ENCODE results near the gene ZNF669. TPM values are rescaled to one million over a fixed set of nuclear protein-coding genes. Genes with fewer than 3 reads are reported as not detected.
"Not testable (repeated sequence)": the region's sequence is repeated elsewhere in the genome, so short reads cannot be mapped to it uniquely, and the experiment has no call there.

Gene ZNF669
- total RNA-seq, 1 experiment from 2014 or later = 7.2 TPM

- no peak overlapping the region for H3K4me2 ChIP-seq (ENCODE audit: low read length)
- POLR2A ChIA-PET = no interaction called here
- intact Hi-C loops (cut with micrococcal nuclease) = no loop called here
- CTCF ChIA-PET = no interaction called here
- no peak overlapping the region for H3K9ac ChIP-seq (ENCODE audit: low read length)
- H3K4me3 ChIP-seq (replicated peaks in 1 of 2; ENCODE audit: low read depth in 1 of 2, low read length in 2 of 2) = no peak overlapping the region
- H2AFZ ChIP-seq (ENCODE audit: low read depth, low read length, poor library complexity, severe bottlenecking) = no peak overlapping the region
- peaks cover 27% of the 10 kb centered on the region for H3K79me2 ChIP-seq (ENCODE audit: insufficient read depth, low read length)
- no peaks in the 10 kb centered on the region; the same call in 1 of the 2 replicates for H3K9me2 ChIP-seq (ENCODE audit: insufficient read depth)
- RAD21 ChIA-PET (ENCODE audit: low non-redundant PET in 1 of 2, low total read pairs in 2 of 2, uncharacterized antibody in 2 of 2, unreplicated experiment in 2 of 2) = no interaction called here
- H3K9me3 ChIP-seq (ENCODE audit: control insufficient read depth in 1 of 2, insufficient read depth in 1 of 2, low read depth in 1 of 2, low read length in 2 of 2) = peaks cover 18 to 46% of the 10 kb centered on the region in 2 experiments; a peak in 3 of 4 replicates
- no peaks in the 10 kb centered on the region for H3K4me1 ChIP-seq (ENCODE audit: control insufficient read depth in 1 of 2, insufficient read depth in 2 of 2, low read length in 2 of 2)
- no peak overlapping the region for H3K27ac ChIP-seq (ENCODE audit: low read depth, low read length)
- TF ChIP-seq ZFX (IDR thresholded peaks at IDR 0.05) (no peak), EZH2phosphoT487 (IDR thresholded peaks at IDR 0.05; ENCODE audit: borderline replicate concordance) (no peak), JUND (IDR thresholded peaks at IDR 0.05) (no peak), POLR2A (IDR thresholded peaks at IDR 0.05; ENCODE audit: borderline replicate concordance, extremely low read depth, insufficient read depth, insufficient read length) (no peak), EZH2 (IDR thresholded peaks at IDR 0.05) (no peak), ZBTB33 (IDR thresholded peaks at IDR 0.05; ENCODE audit: extremely low read depth, insufficient replicate concordance, low read length) (no peak), CTCF (IDR thresholded peaks at IDR 0.05 in 2 of 3, conservative IDR thresholded peaks at IDR 0.05 in 1 of 3; ENCODE audit: borderline replicate concordance in 1 of 3, insufficient read depth in 1 of 3, low read depth in 2 of 3, low read length in 2 of 3) (no peak), YY1 (IDR thresholded peaks at IDR 0.05; ENCODE audit: extremely low read depth, insufficient replicate concordance, low read depth, low read length) (no peak), REST (IDR thresholded peaks at IDR 0.05; ENCODE audit: low read depth) (no peak), ELF1 (IDR thresholded peaks at IDR 0.05; ENCODE audit: borderline replicate concordance, low read depth) (no peak), MAX (IDR thresholded peaks at IDR 0.05) (no peak), CBX3 (IDR thresholded peaks at IDR 0.05; ENCODE audit: low read depth) (no peak), RAD21 (IDR thresholded peaks at IDR 0.05; ENCODE audit: low read depth) (no peak)
- DNase-seq (ENCODE audit: low read depth, low spot score) (no peak), ATAC-seq (no peak)
- BruUV-seq (replicated peaks) = no TSS peak
- no peaks in the 10 kb centered on the region for H3K27me3 ChIP-seq (ENCODE audit: insufficient read depth, low read length)
- no peaks in the 10 kb centered on the region for H4K20me1 ChIP-seq (ENCODE audit: insufficient read depth)
- peaks cover 3 to 37% of the 10 kb centered on the region in 2 experiments; a peak in 3 of 4 replicates for H3K36me3 ChIP-seq (ENCODE audit: control insufficient read depth in 1 of 2, insufficient read depth in 2 of 2, low read length in 2 of 2)
Measured at GRCh38 chr1:247147781-247148180, 43.6 kb upstream of the ZNF669 start.

GRCh38 chr1:247147120-247147519 is 43.0 kb upstream of the ZNF669 start:
- H3K4me2 ChIP-seq (ENCODE audit: low read length); RAD21 ChIA-PET (ENCODE audit: low non-redundant PET in 1 of 2, low total read pairs in 2 of 2, uncharacterized antibody in 2 of 2, unreplicated experiment in 2 of 2); CTCF ChIA-PET; H3K9me2 ChIP-seq (ENCODE audit: insufficient read depth); H3K4me3 ChIP-seq (replicated peaks in 1 of 2; ENCODE audit: low read depth in 1 of 2, low read length in 2 of 2); H3K27me3 ChIP-seq (ENCODE audit: insufficient read depth, low read length); H3K27ac ChIP-seq (ENCODE audit: low read depth, low read length); BruUV-seq (replicated peaks); H4K20me1 ChIP-seq (ENCODE audit: insufficient read depth); intact Hi-C loops (cut with micrococcal nuclease); H3K9ac ChIP-seq (ENCODE audit: low read length); ATAC-seq; H3K4me1 ChIP-seq (ENCODE audit: control insufficient read depth in 1 of 2, insufficient read depth in 2 of 2, low read length in 2 of 2); POLR2A ChIA-PET; H2AFZ ChIP-seq (ENCODE audit: low read depth, low read length, poor library complexity, severe bottlenecking); DNase-seq (ENCODE audit: low read depth, low spot score): not testable (repeated sequence)
- Histone ChIP-seq H3K9me3 (ENCODE audit: control insufficient read depth in 1 of 2, insufficient read depth in 1 of 2, low read depth in 1 of 2, low read length in 2 of 2) (peaks cover 18 to 47% of the 10 kb centered on the region in 2 experiments; a peak in 3 of 4 replicates), H3K36me3 (ENCODE audit: control insufficient read depth in 1 of 2, insufficient read depth in 2 of 2, low read length in 2 of 2) (peaks cover 3 to 38% of the 10 kb centered on the region in 2 experiments; a peak in 3 of 4 replicates), H3K79me2 (ENCODE audit: insufficient read depth, low read length) (peaks cover 27% of the 10 kb centered on the region)

Data from HCT116 (cell line).